Ureter (tissue), 1 donor: Measurements from ENCODE around the gene TMEM128. TPM values are rescaled to one million over a fixed set of nuclear protein-coding genes. Genes with fewer than 3 reads are reported as not detected.
"Not testable (repeated sequence)": the region's sequence is repeated elsewhere in the genome, so short reads cannot be mapped to it uniquely, and the experiment has no call there.

ENCODE experiments used
- DNase-seq: peaks from one replicate; pipeline ENCODE4 v3.0.0-alpha.2; 2020; ENCODE audit warnings: low spot score
- total RNA-seq: library from RNA; stranded (reverse); gene quantifications from one replicate; pipeline ENCODE4 v1.2.4, GENCODE V29; 2023
- donor health status: DM: yes; HTN: yes; CAD: no.

TMEM128 gene
- total RNA-seq, result 26.8 TPM

- DNase-seq, result peak; percentile 94
These were observed at the start of gene TMEM128 for GRCh38 chr4:4248029-4248884. Gene TMEM128, minus strand, starts transcription at chr4:4248223. Its CDS starts 21 bp downstream, at chr4:4248202.

GRCh38 chr4:4296283-4296846 lies 48.3 kb upstream of the TMEM128 start:
- no peak for DNase-seq

GRCh38 chr4:4293279-4293678 lies 45.3 kb upstream of the TMEM128 start:
- DNase-seq, result no peak

GRCh38 chr4:4289941-4290850 lies 42.2 kb upstream of the TMEM128 start, which contains the start of the genes LYAR and ZBTB49:
Gene LYAR, minus strand, starts transcription at chr4:4290154. Its CDS starts 6,412 bp downstream, at chr4:4283742.
Gene ZBTB49, plus strand, starts transcription at chr4:4290251. Its CDS starts 9,695 bp downstream, at chr4:4299946.
- DNase-seq, result peak; percentile 95

- DNase-seq, result no peak
These were observed 41.5 kb upstream of the TMEM128 start for GRCh38 chr4:4289597-4289940.

GRCh38 chr4:4289055-4289454 lies 41.0 kb upstream of the TMEM128 start:
- no peak for DNase-seq

- DNase-seq, result no peak
These were observed 40.1 kb upstream of the TMEM128 start for GRCh38 chr4:4288098-4288497.

GRCh38 chr4:4284827-4285618 lies 37.0 kb upstream of the TMEM128 start:
- no peak for DNase-seq

GRCh38 chr4:4281787-4282186 lies 33.8 kb upstream of the TMEM128 start:
- DNase-seq, result no peak

- no peak for DNase-seq
These were observed 29.5 kb upstream of the TMEM128 start for GRCh38 chr4:4277531-4277930.

- DNase-seq, result no peak
These were observed 26.2 kb upstream of the TMEM128 start for GRCh38 chr4:4274226-4274625.

GRCh38 chr4:4271912-4272311 lies 23.9 kb upstream of the TMEM128 start:
- no peak for DNase-seq

GRCh38 chr4:4270529-4270928 lies 22.5 kb upstream of the TMEM128 start:
- DNase-seq, result no peak

GRCh38 chr4:4269856-4270255 lies 21.8 kb upstream of the TMEM128 start:
- DNase-seq, result no peak

GRCh38 chr4:4269331-4269731 lies 21.3 kb upstream of the TMEM128 start:
- no peak for DNase-seq

- no peak for DNase-seq
These were observed 20.8 kb upstream of the TMEM128 start for GRCh38 chr4:4268776-4269175.

GRCh38 chr4:4267981-4268380 lies 20.0 kb upstream of the TMEM128 start:
- DNase-seq, result no peak

- DNase-seq, result no peak
These were observed 12.2 kb upstream of the TMEM128 start for GRCh38 chr4:4260185-4260751.

- DNase-seq, result no peak
These were observed 11.6 kb upstream of the TMEM128 start for GRCh38 chr4:4259484-4260100.

- not testable (repeated sequence) for DNase-seq
These were observed 9.7 kb upstream of the TMEM128 start for GRCh38 chr4:4257705-4258104.

GRCh38 chr4:4256799-4257198 lies 8.8 kb upstream of the TMEM128 start:
- no peak for DNase-seq
